Right atrium auricular region (tissue), 2 donors: ENCODE measurements around the gene TMPRSS13. TPM values are rescaled to one million over a fixed set of nuclear protein-coding genes. Genes with fewer than 3 reads are reported as not detected.

Experiments used
- DNase-seq: peaks from one replicate; pipeline ENCODE4 v3.0.0-alpha.2; 2019; ENCODE audit warnings: low spot score
- H3K27ac ChIP-seq, 2 donors: fragments of 200-600 bp; sonication (generic); 1 replicate in 1 of 2; 2 replicates in 1 of 2; pipeline ENCODE4 v1.5.1; 2016 to 2019
- H3K27me3 ChIP-seq, 2 donors: fragments of 200-600 bp; sonication (generic); one replicate each; pipeline versions ENCODE4 v1.5.1 to v1.6.0; 2017 to 2019
- H3K36me3 ChIP-seq: fragments of 200-600 bp; sonication (generic); one replicate; pipeline ENCODE4 v1.5.1; 2016
- H3K4me1 ChIP-seq, 2 donors: fragments of 200-600 bp; sonication (generic); one replicate each; pipeline versions ENCODE4 v1.5.1 to v1.6.0; 2017 to 2019
- H3K4me3 ChIP-seq, 2 donors: fragments of 200-600 bp; sonication (generic); 1 replicate in 1 of 2; 2 replicates in 1 of 2; pipeline ENCODE4 v1.5.1; 2017 to 2019; ENCODE audit warnings: mild to moderate bottlenecking in 1 of 2, moderate library complexity in 1 of 2
- H3K9me3 ChIP-seq, 2 donors: fragments of 200-600 bp; sonication (generic); one replicate each; pipeline ENCODE4 v1.5.1; 2019
- CTCF ChIP-seq, 2 donors: fragments of 200-600 bp; sonication (generic); IDR thresholded peaks; one replicate each; pipeline ENCODE4 v1.5.1; 2019; ENCODE audit warnings: antibody characterized with exemption in 2 of 2
- total RNA-seq, 2 donors: library from RNA; depleted of rRNA; stranded (reverse); fragments of >200 nt; gene quantifications; one replicate each; pipeline ENCODE4 v1.1.0, GENCODE V29; 2016

The TMPRSS13 gene
- total RNA-seq, 2 donors from 2014 or later: not detected

GRCh38 chr11:117902001-117902845 is 27.0 kb downstream of the TMPRSS13 start:
- no peaks in the 10 kb centered on the region for H3K36me3 ChIP-seq
- TF ChIP-seq CTCF (IDR thresholded peaks at IDR 0.05): no peak
- H3K27me3 ChIP-seq: no peaks in the 10 kb centered on the region
- no peak for DNase-seq
- no peaks in the 10 kb centered on the region for H3K9me3 ChIP-seq
- H3K27ac ChIP-seq: no peak overlapping the region
- no peaks in the 10 kb centered on the region for H3K4me1 ChIP-seq
- no peak overlapping the region for H3K4me3 ChIP-seq

GRCh38 chr11:117901601-117902000 is 27.6 kb downstream of the TMPRSS13 start:
- no peak overlapping the region for H3K27ac ChIP-seq
- H3K4me3 ChIP-seq: no peak overlapping the region
- DNase-seq: no peak
- H3K36me3 ChIP-seq: no peaks in the 10 kb centered on the region
- no peaks in the 10 kb centered on the region for H3K9me3 ChIP-seq
- H3K4me1 ChIP-seq: no peaks in the 10 kb centered on the region
- TF ChIP-seq CTCF (IDR thresholded peaks at IDR 0.05): no peak
- no peaks in the 10 kb centered on the region for H3K27me3 ChIP-seq

- TF ChIP-seq CTCF (IDR thresholded peaks at IDR 0.05): no peak
- H3K9me3 ChIP-seq: no peaks in the 10 kb centered on the region
- no peak for DNase-seq
- no peaks in the 10 kb centered on the region for H3K36me3 ChIP-seq
- no peak overlapping the region for H3K27ac ChIP-seq
- H3K4me3 ChIP-seq: no peak overlapping the region
- no peaks in the 10 kb centered on the region for H3K4me1 ChIP-seq
- H3K27me3 ChIP-seq: no peaks in the 10 kb centered on the region
Observed at GRCh38 chr11:117900720-117901440, 28.3 kb downstream of the TMPRSS13 start.

- H3K4me3 ChIP-seq: no peak overlapping the region
- no peaks in the 10 kb centered on the region for H3K4me1 ChIP-seq
- H3K9me3 ChIP-seq: no peaks in the 10 kb centered on the region
- H3K36me3 ChIP-seq: no peaks in the 10 kb centered on the region
- no peak overlapping the region for H3K27ac ChIP-seq
- no peaks in the 10 kb centered on the region for H3K27me3 ChIP-seq
- no peak for TF ChIP-seq CTCF (IDR thresholded peaks at IDR 0.05)
- no peak for DNase-seq
Observed at GRCh38 chr11:117900121-117900648, 29.0 kb downstream of the TMPRSS13 start.

- Histone ChIP-seq H3K36me3 (no peaks in the 10 kb centered on the region), H3K9me3 (no peaks in the 10 kb centered on the region), H3K27ac (no peak overlapping the region), H3K4me1 (no peaks in the 10 kb centered on the region), H3K4me3 (no peak overlapping the region), H3K27me3 (no peaks in the 10 kb centered on the region)
- no peak for DNase-seq
- no peak for TF ChIP-seq CTCF (IDR thresholded peaks at IDR 0.05)
Observed at GRCh38 chr11:117898059-117898458, 31.1 kb downstream of the TMPRSS13 start.
